ENCODE measurements around the gene SPOCK1.

SPOCK1 gene

GRCh38 chr5:137122075-137122474 is 377.1 kb downstream of the SPOCK1 start:
- H3K4me3 ChIP-seq, result no peak overlapping the region
- no peaks in the 10 kb centered on the region for H3K4me1 ChIP-seq
- no peaks in the 10 kb centered on the region for H3K27me3 ChIP-seq
- no peaks in the 10 kb centered on the region for H3K9me3 ChIP-seq
- no peaks in the 10 kb centered on the region for H3K36me3 ChIP-seq
- no peak for DNase-seq
- intact Hi-C loops (cut with DNase I; ENCODE audit: low total_unique reads), result no loop called here
- no peak overlapping the region for H3K27ac ChIP-seq
- no peak for TF ChIP-seq CTCF (IDR thresholded peaks at IDR 0.05)

- H3K4me3 ChIP-seq, result no peak overlapping the region
- H3K27ac ChIP-seq, result no peak overlapping the region
- TF ChIP-seq CTCF (IDR thresholded peaks at IDR 0.05), result no peak
- no peaks in the 10 kb centered on the region for H3K36me3 ChIP-seq
- H3K4me1 ChIP-seq, result no peaks in the 10 kb centered on the region
- intact Hi-C loops (cut with DNase I; ENCODE audit: low total_unique reads), result no loop called here
- DNase-seq, result no peak
- H3K27me3 ChIP-seq, result no peaks in the 10 kb centered on the region
- H3K9me3 ChIP-seq, result no peaks in the 10 kb centered on the region
Observed at GRCh38 chr5:137119321-137119720, 379.8 kb downstream of the SPOCK1 start.

- Histone ChIP-seq H3K27ac (no peak overlapping the region), H3K9me3 (no peaks in the 10 kb centered on the region), H3K4me3 (no peak overlapping the region), H3K27me3 (no peaks in the 10 kb centered on the region), H3K4me1 (no peaks in the 10 kb centered on the region), H3K36me3 (no peaks in the 10 kb centered on the region)
- no peak for DNase-seq
- TF ChIP-seq CTCF (IDR thresholded peaks at IDR 0.05), result no peak
- intact Hi-C loops (cut with DNase I; ENCODE audit: low total_unique reads), result no loop called here
Observed at GRCh38 chr5:137118629-137119028, 380.5 kb downstream of the SPOCK1 start.

- Histone ChIP-seq H3K36me3 (no peaks in the 10 kb centered on the region), H3K4me1 (no peaks in the 10 kb centered on the region), H3K27ac (no peak overlapping the region), H3K9me3 (no peaks in the 10 kb centered on the region), H3K4me3 (no peak overlapping the region), H3K27me3 (no peaks in the 10 kb centered on the region)
- no peak for TF ChIP-seq CTCF (IDR thresholded peaks at IDR 0.05)
- intact Hi-C loops (cut with DNase I; ENCODE audit: low total_unique reads), result no loop called here
- DNase-seq, result no peak
Observed at GRCh38 chr5:137115152-137115551, 384.0 kb downstream of the SPOCK1 start.

GRCh38 chr5:137114529-137114928 is 384.6 kb downstream of the SPOCK1 start:
- Histone ChIP-seq H3K27me3 (no peaks in the 10 kb centered on the region), H3K27ac (no peak overlapping the region), H3K4me1 (no peaks in the 10 kb centered on the region), H3K36me3 (no peaks in the 10 kb centered on the region), H3K4me3 (no peak overlapping the region), H3K9me3 (no peaks in the 10 kb centered on the region)
- no peak for DNase-seq
- no peak for TF ChIP-seq CTCF (IDR thresholded peaks at IDR 0.05)
- intact Hi-C loops (cut with DNase I; ENCODE audit: low total_unique reads), result no loop called here

GRCh38 chr5:137113939-137114338 is 385.2 kb downstream of the SPOCK1 start:
- no peaks in the 10 kb centered on the region for H3K9me3 ChIP-seq
- no peaks in the 10 kb centered on the region for H3K36me3 ChIP-seq
- intact Hi-C loops (cut with DNase I; ENCODE audit: low total_unique reads), result no loop called here
- no peak for DNase-seq
- H3K4me1 ChIP-seq, result no peaks in the 10 kb centered on the region
- TF ChIP-seq CTCF (IDR thresholded peaks at IDR 0.05), result no peak
- H3K27me3 ChIP-seq, result no peaks in the 10 kb centered on the region
- no peak overlapping the region for H3K27ac ChIP-seq
- no peak overlapping the region for H3K4me3 ChIP-seq

All from tibial artery (tissue), 4 donors.